ENCODE results near the gene RRP9.
"Not testable (repeated sequence)": the region's sequence is repeated elsewhere in the genome, so short reads cannot be mapped to it uniquely, and the experiment has no call there.

RRP9 gene

GRCh38 chr3:51929420-51930003, 12.2 kb downstream of the RRP9 start:
- Mint-ChIP-seq H3K36me3 (ENCODE audit: low read depth) (peaks cover 43% of the 10 kb centered on the region), H3K4me3 (no peak overlapping the region)
- no peak for DNase-seq

GRCh38 chr3:51928981-51929380, 12.7 kb downstream of the RRP9 start:
- H3K27me3 Mint-ChIP-seq; H3K27ac Mint-ChIP-seq; H3K9me3 Mint-ChIP-seq; DNase-seq; H3K4me1 Mint-ChIP-seq (ENCODE audit: low read depth); H3K4me3 Mint-ChIP-seq: not testable (repeated sequence)
- H3K36me3 Mint-ChIP-seq (ENCODE audit: low read depth), result peaks cover 37% of the 10 kb centered on the region

More at GRCh38 chr3:51929420-51930003, 12.2 kb downstream of the RRP9 start:
- no peaks in the 10 kb centered on the region for H3K9me3 Mint-ChIP-seq
- no peaks in the 10 kb centered on the region for H3K27me3 Mint-ChIP-seq
- no peaks in the 10 kb centered on the region for H3K4me1 Mint-ChIP-seq (ENCODE audit: low read depth)
- no peak overlapping the region for H3K27ac Mint-ChIP-seq

GRCh38 chr3:51928438-51928837, 13.3 kb downstream of the RRP9 start:
- peaks cover 32% of the 10 kb centered on the region for H3K36me3 Mint-ChIP-seq (ENCODE audit: low read depth)
- no peaks in the 10 kb centered on the region for H3K4me1 Mint-ChIP-seq (ENCODE audit: low read depth)
- H3K27me3 Mint-ChIP-seq, result no peaks in the 10 kb centered on the region
- H3K9me3 Mint-ChIP-seq, result no peaks in the 10 kb centered on the region
- no peak for DNase-seq
- H3K27ac Mint-ChIP-seq, result no peak overlapping the region
- no peak overlapping the region for H3K4me3 Mint-ChIP-seq

GRCh38 chr3:51927061-51927977, 14.4 kb downstream of the RRP9 start:
- H3K4me1 Mint-ChIP-seq (ENCODE audit: low read depth), result no peaks in the 10 kb centered on the region
- H3K27ac Mint-ChIP-seq, result no peak overlapping the region
- H3K36me3 Mint-ChIP-seq (ENCODE audit: low read depth), result peaks cover 21% of the 10 kb centered on the region
- DNase-seq, result no peak
- H3K9me3 Mint-ChIP-seq, result no peaks in the 10 kb centered on the region
- H3K27me3 Mint-ChIP-seq, result no peaks in the 10 kb centered on the region
- no peak overlapping the region for H3K4me3 Mint-ChIP-seq

GRCh38 chr3:51921081-51921578, 20.6 kb downstream of the RRP9 start:
- Mint-ChIP-seq H3K27ac (no peak overlapping the region), H3K27me3 (peaks cover 3% of the 10 kb centered on the region), H3K4me1 (ENCODE audit: low read depth) (no peaks in the 10 kb centered on the region), H3K36me3 (ENCODE audit: low read depth) (no peaks in the 10 kb centered on the region), H3K9me3 (no peaks in the 10 kb centered on the region), H3K4me3 (no peak overlapping the region)
- DNase-seq, result no peak

- H3K4me1 Mint-ChIP-seq (ENCODE audit: low read depth), result no peaks in the 10 kb centered on the region
- no peak overlapping the region for H3K4me3 Mint-ChIP-seq
- H3K9me3 Mint-ChIP-seq, result no peaks in the 10 kb centered on the region
- H3K27ac Mint-ChIP-seq, result no peak overlapping the region
- no peak for DNase-seq
- H3K27me3 Mint-ChIP-seq, result peaks cover 3% of the 10 kb centered on the region
- H3K36me3 Mint-ChIP-seq (ENCODE audit: low read depth), result no peaks in the 10 kb centered on the region
Measured at GRCh38 chr3:51916418-51916817, 25.3 kb downstream of the RRP9 start.

- Mint-ChIP-seq H3K4me3 (no peak overlapping the region), H3K27ac (no peak overlapping the region), H3K36me3 (ENCODE audit: low read depth) (peaks cover 2% of the 10 kb centered on the region), H3K27me3 (peaks cover 34% of the 10 kb centered on the region), H3K9me3 (peaks cover 4% of the 10 kb centered on the region), H3K4me1 (ENCODE audit: low read depth) (no peaks in the 10 kb centered on the region)
- no peak for DNase-seq
Measured at GRCh38 chr3:51908026-51908425, 33.7 kb downstream of the RRP9 start.

GRCh38 chr3:51904034-51904823, 37.5 kb downstream of the RRP9 start:
- Mint-ChIP-seq H3K27me3 (peaks cover 52% of the 10 kb centered on the region), H3K4me1 (ENCODE audit: low read depth) (peaks cover 6% of the 10 kb centered on the region), H3K9me3 (peaks cover 2% of the 10 kb centered on the region), H3K36me3 (ENCODE audit: low read depth) (peaks cover 2% of the 10 kb centered on the region), H3K4me3 (no peak overlapping the region), H3K27ac (no peak overlapping the region)
- DNase-seq, result no peak

- peak overlapping the region; percentile 63 for H3K27ac Mint-ChIP-seq
- H3K27me3 Mint-ChIP-seq, result peaks cover 58% of the 10 kb centered on the region
- H3K4me3 Mint-ChIP-seq; DNase-seq; H3K36me3 Mint-ChIP-seq (ENCODE audit: low read depth); H3K9me3 Mint-ChIP-seq; H3K4me1 Mint-ChIP-seq (ENCODE audit: low read depth): not testable (repeated sequence)
Measured at GRCh38 chr3:51902361-51902760, 39.3 kb downstream of the RRP9 start.

- H3K4me3 Mint-ChIP-seq; H3K27ac Mint-ChIP-seq; DNase-seq; H3K4me1 Mint-ChIP-seq (ENCODE audit: low read depth); H3K36me3 Mint-ChIP-seq (ENCODE audit: low read depth); H3K9me3 Mint-ChIP-seq: not testable (repeated sequence)
- H3K27me3 Mint-ChIP-seq, result peaks cover 54% of the 10 kb centered on the region
Measured at GRCh38 chr3:51900043-51900442, 41.7 kb downstream of the RRP9 start.

GRCh38 chr3:51897391-51897790, 44.3 kb downstream of the RRP9 start:
- Mint-ChIP-seq H3K36me3 (ENCODE audit: low read depth) (no peaks in the 10 kb centered on the region), H3K27ac (no peak overlapping the region), H3K27me3 (peaks cover 47% of the 10 kb centered on the region), H3K4me1 (ENCODE audit: low read depth) (peaks cover 4% of the 10 kb centered on the region), H3K4me3 (no peak overlapping the region), H3K9me3 (no peaks in the 10 kb centered on the region)
- DNase-seq, result no peak

GRCh38 chr3:51896607-51897305, 44.9 kb downstream of the RRP9 start:
- no peak for DNase-seq
- no peaks in the 10 kb centered on the region for H3K9me3 Mint-ChIP-seq
- no peaks in the 10 kb centered on the region for H3K36me3 Mint-ChIP-seq (ENCODE audit: low read depth)
- peaks cover 4% of the 10 kb centered on the region for H3K4me1 Mint-ChIP-seq (ENCODE audit: low read depth)
- no peak overlapping the region for H3K27ac Mint-ChIP-seq
- H3K4me3 Mint-ChIP-seq, result no peak overlapping the region
- peaks cover 41% of the 10 kb centered on the region for H3K27me3 Mint-ChIP-seq

GRCh38 chr3:51894939-51895338, 46.8 kb downstream of the RRP9 start:
- Mint-ChIP-seq H3K27ac (no peak overlapping the region), H3K36me3 (ENCODE audit: low read depth) (no peaks in the 10 kb centered on the region), H3K27me3 (peaks cover 34% of the 10 kb centered on the region), H3K4me3 (no peak overlapping the region), H3K4me1 (ENCODE audit: low read depth) (peaks cover 9% of the 10 kb centered on the region), H3K9me3 (no peaks in the 10 kb centered on the region)
- DNase-seq, result no peak

- Mint-ChIP-seq H3K4me1 (ENCODE audit: low read depth) (peaks cover 9% of the 10 kb centered on the region), H3K27me3 (peaks cover 34% of the 10 kb centered on the region), H3K4me3 (no peak overlapping the region)
Measured at GRCh38 chr3:51894391-51894790, 47.3 kb downstream of the RRP9 start.

More at GRCh38 chr3:51894391-51894790, 47.3 kb downstream of the RRP9 start:
- no peak overlapping the region for H3K27ac Mint-ChIP-seq
- no peaks in the 10 kb centered on the region for H3K36me3 Mint-ChIP-seq (ENCODE audit: low read depth)
- no peaks in the 10 kb centered on the region for H3K9me3 Mint-ChIP-seq
- DNase-seq, result no peak

Data from activated T-cell treated with anti-CD3 and anti-CD28 coated beads, Interleukin-2, amount 50 U/mL, for 24 hours (primary cell).